ENCODE measurements around the gene ZNF268.

DNA sequence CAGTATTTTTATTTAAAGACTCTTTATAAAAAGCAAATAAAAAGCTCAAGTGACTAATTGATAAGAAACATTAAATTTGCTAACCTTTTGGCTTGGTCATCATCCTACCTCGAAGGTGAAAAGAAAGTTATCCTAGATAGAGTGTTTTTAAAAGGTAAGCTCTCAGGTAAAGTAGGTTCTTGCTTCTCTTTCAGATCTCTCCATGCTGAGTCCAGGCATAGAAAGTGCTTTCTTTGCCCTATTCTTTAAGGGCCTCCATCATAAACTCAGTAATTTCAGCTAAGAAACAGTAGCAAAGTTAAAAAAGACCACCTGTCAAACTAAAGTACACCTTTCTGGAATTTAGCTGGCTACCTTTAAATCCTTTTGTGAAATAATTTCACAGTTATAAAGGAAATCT is 75.0 kb downstream of the ZNF268 start:
- TF ChIP-seq, protein P1, sequence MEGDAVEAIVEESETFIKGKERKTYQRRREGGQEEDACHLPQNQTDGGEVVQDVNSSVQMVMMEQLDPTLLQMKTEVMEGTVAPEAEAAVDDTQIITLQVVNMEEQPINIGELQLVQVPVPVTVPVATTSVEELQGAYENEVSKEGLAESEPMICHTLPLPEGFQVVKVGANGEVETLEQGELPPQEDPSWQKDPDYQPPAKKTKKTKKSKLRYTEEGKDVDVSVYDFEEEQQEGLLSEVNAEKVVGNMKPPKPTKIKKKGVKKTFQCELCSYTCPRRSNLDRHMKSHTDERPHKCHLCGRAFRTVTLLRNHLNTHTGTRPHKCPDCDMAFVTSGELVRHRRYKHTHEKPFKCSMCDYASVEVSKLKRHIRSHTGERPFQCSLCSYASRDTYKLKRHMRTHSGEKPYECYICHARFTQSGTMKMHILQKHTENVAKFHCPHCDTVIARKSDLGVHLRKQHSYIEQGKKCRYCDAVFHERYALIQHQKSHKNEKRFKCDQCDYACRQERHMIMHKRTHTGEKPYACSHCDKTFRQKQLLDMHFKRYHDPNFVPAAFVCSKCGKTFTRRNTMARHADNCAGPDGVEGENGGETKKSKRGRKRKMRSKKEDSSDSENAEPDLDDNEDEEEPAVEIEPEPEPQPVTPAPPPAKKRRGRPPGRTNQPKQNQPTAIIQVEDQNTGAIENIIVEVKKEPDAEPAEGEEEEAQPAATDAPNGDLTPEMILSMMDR (IDR thresholded peaks at IDR 0.05; ENCODE audit: insufficient read depth, low read length): no peak
- no peak for TF ChIP-seq POLR2AphosphoS5 (IDR thresholded peaks at IDR 0.05; ENCODE audit: low read depth)
- no peak for TF ChIP-seq GABPA (IDR thresholded peaks at IDR 0.05; ENCODE audit: low read depth)

Measured in HL-60 (cell line).